H1 (cell line): Measurements from ENCODE around the gene CCDC106. TPM values are rescaled to one million over a fixed set of nuclear protein-coding genes. Genes with fewer than 3 reads are reported as not detected.

Experiments
- CTCF ChIA-PET: fragments of 300-600 bp; sonication (Branson Sonifier 250); formaldehyde crosslinking; loops from one replicate; lab custom pipeline; 2021; ENCODE audit not compliant: partially characterized antibody; lab: Charles Lee
- POLR2A ChIA-PET: fragments of 300-600 bp; sonication (Branson Sonifier 250); formaldehyde crosslinking; loops from one replicate; lab custom pipeline; 2021; ENCODE audit warnings: inconsistent platforms; ENCODE audit not compliant: partially characterized antibody; lab: Charles Lee
- DNase-seq, 2 experiments: peaks; one replicate each; pipeline versions ENCODE4 v3.0.0 to v3.0.0-alpha.2; 2010 to 2022; ENCODE audit warnings: low spot score in 2 of 2, low read depth in 1 of 2, mixed read lengths in 1 of 2
- FAIRE-seq: peaks from 2 replicates; lab custom pipeline; 2011; peaks lifted over from hg19 to GRCh38; lab: Jason Lieb, UNC
- H2AFZ ChIP-seq: 2 replicates; pipeline ENCODE4 v1.8.1; 2012; ENCODE audit warnings: low read length, inconsistent platforms
- H2AK5ac ChIP-seq: 2 replicates; pipeline ENCODE4 v1.6.1; 2013; ENCODE audit warnings: low read depth, low read length
- H2BK120ac ChIP-seq: replicated peaks from 2 replicates; pipeline ENCODE3; 2013; ENCODE audit warnings: low read depth, low read length, inconsistent platforms
- H2BK12ac ChIP-seq: 2 replicates; pipeline ENCODE4 v1.6.1; 2013; ENCODE audit warnings: low read depth, low read length
- H2BK15ac ChIP-seq: 2 replicates; pipeline ENCODE4 v1.6.1; 2013; ENCODE audit warnings: low read length
- H2BK20ac ChIP-seq: 2 replicates; pipeline ENCODE4 v1.6.1; 2013; ENCODE audit warnings: low read length
- H2BK5ac ChIP-seq: 2 replicates; pipeline ENCODE4 v1.6.1; 2013; ENCODE audit warnings: low read depth, low read length
- H3K14ac ChIP-seq: 2 replicates; pipeline ENCODE4 v1.6.1; 2013; ENCODE audit warnings: inconsistent platforms; ENCODE audit not compliant: insufficient read length
- H3K18ac ChIP-seq: 2 replicates; pipeline ENCODE4 v1.6.1; 2013; ENCODE audit warnings: low read length; ENCODE audit errors: extremely low read depth
- H3K23ac ChIP-seq: 2 replicates; pipeline ENCODE4 v1.6.1; 2013; ENCODE audit warnings: inconsistent platforms; ENCODE audit not compliant: insufficient read length
- H3K23me2 ChIP-seq: 2 replicates; pipeline ENCODE4 v1.6.1; 2013; ENCODE audit warnings: low read depth, low read length
- H3K27ac ChIP-seq: 2 replicates; pipeline ENCODE4 v1.6.1; 2011; ENCODE audit warnings: low read depth, low read length, inconsistent platforms
- H3K27me3 ChIP-seq, 4 experiments: replicated peaks in 1 of 4; 1 replicate in 1 of 4; 2 replicates in 3 of 4; pipeline versions ENCODE4 v1.6.1 to v1.8.1; 2011 to 2013; ENCODE audit warnings: low read length in 3 of 4, mild to moderate bottlenecking in 3 of 4, inconsistent platforms in 2 of 4, mixed read lengths in 2 of 4, moderate library complexity in 1 of 4; ENCODE audit not compliant: control insufficient read depth in 3 of 4, insufficient read depth in 3 of 4; ENCODE audit errors: extremely low read depth in 1 of 4
- H3K36me3 ChIP-seq, 4 experiments: 2 replicates each; pipeline versions ENCODE4 v1.6.1 to v1.8.1; 2011 to 2013; ENCODE audit warnings: mild to moderate bottlenecking in 4 of 4, low read length in 3 of 4, moderate library complexity in 2 of 4, control low read depth in 1 of 4, inconsistent platforms in 1 of 4; ENCODE audit not compliant: insufficient read depth in 4 of 4, control insufficient read depth in 2 of 4
- H3K4ac ChIP-seq: replicated peaks from 2 replicates; pipeline ENCODE3; 2013; ENCODE audit warnings: low read length, low read depth, mixed read lengths, inconsistent platforms; ENCODE audit not compliant: insufficient read length
- H3K4me1 ChIP-seq, 4 experiments: replicated peaks in 1 of 4; 1 replicate in 1 of 4; 2 replicates in 3 of 4; pipeline versions ENCODE4 v1.6.1 to v1.8.1; 2011 to 2013; ENCODE audit warnings: low read length in 3 of 4, inconsistent platforms in 2 of 4, mixed read lengths in 1 of 4; ENCODE audit not compliant: insufficient read depth in 4 of 4, control insufficient read depth in 3 of 4
- H3K4me2 ChIP-seq, 2 experiments: 2 replicates each; pipeline versions ENCODE4 v1.6.1 to v1.8.1; 2011 to 2013; ENCODE audit warnings: low read depth in 2 of 2, low read length in 2 of 2, control low read depth in 1 of 2, inconsistent platforms in 1 of 2, mild to moderate bottlenecking in 1 of 2; ENCODE audit not compliant: insufficient read depth in 1 of 2
- H3K4me3 ChIP-seq, 4 experiments: fragments of 200-600, 300-600 bp in 1 of 4; sonication (generic), shearing (Covaris generic), sonication (Bioruptor Twin) in 1 of 4; 2 replicates each; pipeline versions ENCODE4 v1.5.1 to v1.8.1; 2011 to 2016; ENCODE audit warnings: low read length in 4 of 4, low read depth in 3 of 4, control low read depth in 2 of 4, inconsistent platforms in 2 of 4, mild to moderate bottlenecking in 2 of 4, mixed read lengths in 1 of 4, moderate library complexity in 1 of 4; ENCODE audit not compliant: insufficient read depth in 2 of 4; ENCODE audit errors: extremely low read depth in 1 of 4
- H3K56ac ChIP-seq: replicated peaks from 2 replicates; pipeline ENCODE3; 2013; ENCODE audit warnings: low read depth, mild to moderate bottlenecking, mixed read lengths, low read length, inconsistent platforms; ENCODE audit not compliant: insufficient read length
- H3K79me1 ChIP-seq: 2 replicates; pipeline ENCODE4 v1.6.1; 2013; ENCODE audit warnings: low read depth, low read length, control low read depth
- H3K79me2 ChIP-seq, 2 experiments: 2 replicates each; pipeline versions ENCODE4 v1.6.1 to v1.8.1; 2012 to 2013; ENCODE audit warnings: low read length in 2 of 2, mild to moderate bottlenecking in 2 of 2, inconsistent platforms in 1 of 2; ENCODE audit not compliant: insufficient read depth in 2 of 2, control insufficient read depth in 1 of 2
- H3K9ac ChIP-seq, 4 experiments: replicated peaks in 1 of 4; 1 replicate in 1 of 4; 2 replicates in 3 of 4; pipeline versions ENCODE4 v1.6.1 to v1.8.1; 2011 to 2013; ENCODE audit warnings: low read depth in 3 of 4, low read length in 3 of 4, control low read depth in 2 of 4, mild to moderate bottlenecking in 2 of 4, moderate library complexity in 2 of 4, inconsistent platforms in 1 of 4; ENCODE audit errors: extremely low read depth in 1 of 4
- H3K9me3 ChIP-seq, 2 experiments: 2 replicates each; pipeline versions ENCODE4 v1.6.1 to v1.8.1; 2012 to 2013; ENCODE audit warnings: mild to moderate bottlenecking in 2 of 2, moderate library complexity in 2 of 2, control low read depth in 1 of 2, inconsistent platforms in 1 of 2, low read depth in 1 of 2, low read length in 1 of 2, mixed read lengths in 1 of 2; ENCODE audit not compliant: insufficient read depth in 2 of 2
- H4K20me1 ChIP-seq, 2 experiments: replicated peaks in 1 of 2; 2 replicates each; pipeline versions ENCODE3 to v1.8.1; 2011 to 2013; ENCODE audit warnings: inconsistent platforms in 2 of 2, low read length in 2 of 2, mild to moderate bottlenecking in 1 of 2; ENCODE audit not compliant: insufficient read depth in 2 of 2, control insufficient read depth in 1 of 2
- H4K5ac ChIP-seq: 2 replicates; pipeline ENCODE4 v1.6.1; 2013; ENCODE audit warnings: low read length, low read depth, mixed read lengths, inconsistent platforms; ENCODE audit not compliant: insufficient read length
- H4K8ac ChIP-seq: 2 replicates; pipeline ENCODE4 v1.8.0; 2013; ENCODE audit warnings: mild to moderate bottlenecking, moderate library complexity, low read length, inconsistent platforms; ENCODE audit not compliant: insufficient read depth; ENCODE audit errors: extremely low read depth
- H4K91ac ChIP-seq: replicated peaks from 2 replicates; pipeline ENCODE3; 2013; ENCODE audit warnings: low read length, mixed read lengths, inconsistent platforms; ENCODE audit not compliant: insufficient read length
- KDM4A ChIP-seq: IDR thresholded peaks from one replicate; pipeline ENCODE4 v1.7.1; 2012; ENCODE audit warnings: low read depth, mild to moderate bottlenecking, moderate library complexity, low read length, inconsistent platforms; ENCODE audit not compliant: severe bottlenecking
- WGBS, 2 experiments: shearing (Covaris generic) in 1 of 2; methylation state at CpG; one replicate each; pipeline versions ENCODE4 v1.1.6 to v1.1.7; 2013 to 2015; ENCODE audit warnings: low lambda C conversion rate in 2 of 2, mixed read lengths in 2 of 2, inconsistent platforms in 1 of 2, low coverage in 1 of 2, missing lambda C conversion rate in 1 of 2; ENCODE audit not compliant: insufficient replicate concordance in 2 of 2, insufficient coverage in 1 of 2, insufficient read length in 1 of 2; ENCODE audit errors: extremely low coverage in 1 of 2, missing lambda C conversion rate in 1 of 2; 5-methylcytosine and 5-hydroxymethylcytosine counted together
- polyA plus RNA-seq, 7 experiments: library from polyadenylated mRNA; depleted of rRNA in 3 of 7; stranded (reverse) in 5 of 7; unstranded in 2 of 7; fragments of >200 nt in 5 of 7; fragments of 200-250 nt in 2 of 7; gene quantifications; 1 replicate in 5 of 7; 2 replicates in 1 of 7; 4 replicates in 1 of 7; pipeline versions ENCODE4 v1.2.1 to v1.2.3, GENCODE V29; 2011 to 2013; ENCODE audit warnings: missing spikeins in 2 of 7, mixed read lengths in 2 of 7
- total RNA-seq: library from RNA; stranded (reverse); fragmentation: NEBNext Ultra II Directional; extraction: Animal tissue kit (Norgen Biotek cat#: 25700); gene quantifications from 2 replicates; pipeline ENCODE4 v1.2.1, GENCODE V29; 2021

Gene CCDC106
- total and polyA plus RNA-seq, 2 of the 8 experiments (the other 6 are each of a cell fraction or from before 2014, with no cell fraction given) = 12.0 to 20.1 TPM

DNA sequence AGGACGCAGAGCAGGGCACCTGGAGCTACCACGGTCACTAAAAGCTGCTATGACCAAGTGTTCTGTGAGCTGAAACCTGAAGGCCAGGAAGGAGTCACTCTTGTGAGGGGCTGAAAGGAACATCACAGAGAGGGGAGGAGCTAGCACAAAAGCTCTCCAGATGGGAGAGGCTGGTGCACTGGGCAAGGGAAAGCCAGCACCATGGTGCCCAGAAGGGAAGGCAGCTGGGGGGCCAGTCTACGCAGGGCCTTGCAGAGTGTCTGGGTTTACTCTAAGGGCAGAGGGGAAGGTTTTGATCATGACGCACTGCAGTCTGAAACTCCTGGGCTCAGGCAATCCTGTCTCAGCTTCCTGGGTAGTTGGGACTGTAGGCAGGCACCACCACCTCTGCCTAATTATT, 11.3 kb upstream of the CCDC106 start:
- no peak overlapping the region for H2BK20ac ChIP-seq

More for the DNA sequence above, 11.3 kb upstream of the CCDC106 start:
- Histone ChIP-seq H2AK5ac (no peak overlapping the region), H2AFZ (no peak overlapping the region), H3K56ac (no peak overlapping the region), H4K5ac (no peak overlapping the region), H3K23ac (no peak overlapping the region), H3K14ac (no peak overlapping the region), H4K20me1 (peaks cover 3 to 10% of the 10 kb centered on the region in 2 experiments), H3K79me2 (peaks cover 4 to 25% of the 10 kb centered on the region in 2 experiments; a peak in 3 of 4 replicates), H2BK120ac (no peak overlapping the region), H3K4me3 (no peak overlapping the region), H3K9ac (no peak overlapping the region), H3K27ac (no peak overlapping the region), H4K91ac (no peak overlapping the region), H4K8ac (no peak overlapping the region), H2BK12ac (no peak overlapping the region), H3K23me2 (peaks cover 19% of the 10 kb centered on the region), H2BK15ac (no peak overlapping the region), H3K18ac (no peak overlapping the region), H3K36me3 (no peaks in the 10 kb centered on the region), H3K4me1 (peaks cover 6 to 9% (median 7%) of the 10 kb centered on the region in 4 experiments), H2BK5ac (no peak overlapping the region), H3K4ac (no peak overlapping the region), H3K4me2 (peak overlapping the region in 1 of 2 experiments; percentile 15; a peak in 1 of 4 replicates), H3K27me3 (no peaks in the 10 kb centered on the region), H3K9me3 (no peaks in the 10 kb centered on the region; a peak in 1 of 4 replicates), H3K79me1 (peaks cover 13% of the 10 kb centered on the region)
- WGBS, 2 experiments = 85% methylated on average over 4 of the region's 4 CpGs; no CpG with 5 or more reads in 1 of the 2 experiments
- no peak for TF ChIP-seq KDM4A
- DNase-seq (no peak), FAIRE-seq (no peak)
- ChIA-PET CTCF (interaction anchor here (0.7 to 3.8 kb wide), 5 partner anchors 11 to 208 kb away, joined by 3 to 30 read pairs (median 9); partner anchors contain the start of genes CCDC106 and ZNF865), POLR2A (interaction anchor here (0.6 to 8.8 kb wide), 6 partner anchors 9 to 45 kb away, joined by 3 to 96 read pairs (median 6); partner anchors contain the start of genes CCDC106, U2AF2, ZNF581 and ZNF865)
